B cell (primary cell): ENCODE results near the gene FNDC10. TPM values are rescaled to one million over a fixed set of nuclear protein-coding genes. Genes with fewer than 3 reads are reported as not detected.
"Not testable (repeated sequence)": the region's sequence is repeated elsewhere in the genome, so short reads cannot be mapped to it uniquely, and the experiment has no call there.

Source experiments
- ATAC-seq: fragments of 200-7000 bp; cut with Tn5 transposase; one replicate; pipeline ENCODE4 v1.10.0; 2021; ENCODE audit warnings: low read depth, mild to moderate bottlenecking, moderate number of reproducible peaks, moderate library complexity
- CTCF ChIA-PET: fragments of 350-600 bp; sonication (Branson Sonifier 250); formaldehyde crosslinking; loops from one replicate; lab custom pipeline; 2021; ENCODE audit warnings: antibody characterized with exemption, inconsistent platforms; lab: Charles Lee
- POLR2A ChIA-PET: fragments of 350-600 bp; sonication (Branson Sonifier 250); formaldehyde crosslinking; loops from one replicate; lab custom pipeline; 2021; ENCODE audit warnings: antibody characterized with exemption; lab: Charles Lee
- DNase-seq: peaks from one replicate; pipeline ENCODE4 v3.0.0; 2013
- H2AFZ ChIP-seq: 2 replicates; pipeline ENCODE4 v1.6.1; 2012; ENCODE audit warnings: mild to moderate bottlenecking, low read depth, low read length; ENCODE audit not compliant: insufficient read depth, poor library complexity, severe bottlenecking
- H3K27ac ChIP-seq, 2 donors: 1 replicate in 1 of 2; 2 replicates in 1 of 2; pipeline ENCODE4 v1.5.1; 2012 to 2013; ENCODE audit warnings: low read length in 2 of 2, mild to moderate bottlenecking in 2 of 2, moderate library complexity in 1 of 2
- H3K27me3 ChIP-seq, 4 experiments: fragments of 200-600 bp in 1 of 4; sonication (generic) in 1 of 4; replicated peaks in 1 of 4; 1 replicate in 2 of 4; 2 replicates in 2 of 4; pipeline versions ENCODE4 v1.6.1 to v1.7.0; 2013 to 2016; ENCODE audit warnings: low read length in 3 of 4, mild to moderate bottlenecking in 2 of 4, mixed read lengths in 1 of 4, moderate library complexity in 1 of 4; ENCODE audit not compliant: insufficient read depth in 4 of 4, control insufficient read depth in 3 of 4; ENCODE audit errors: control extremely low read depth in 1 of 4
- H3K36me3 ChIP-seq, 2 experiments: replicated peaks in 1 of 2; 1 replicate in 1 of 2; 2 replicates in 1 of 2; pipeline versions ENCODE4 v1.6.1 to v1.7.1; 2013; ENCODE audit warnings: low read length in 1 of 2; ENCODE audit not compliant: insufficient read depth in 2 of 2, control insufficient read depth in 1 of 2; ENCODE audit errors: control extremely low read depth in 1 of 2, extremely low read depth in 1 of 2
- H3K4me1 ChIP-seq, 2 donors: fragments of 200-600 bp in 1 of 2; sonication (generic) in 1 of 2; 1 replicate in 1 of 2; 2 replicates in 1 of 2; pipeline versions ENCODE4 v1.5.1 to v1.6.1; 2013 to 2017; ENCODE audit warnings: low read length in 2 of 2; ENCODE audit not compliant: control insufficient read depth in 2 of 2, insufficient read depth in 2 of 2
- H3K4me2 ChIP-seq: replicated peaks from 2 replicates; pipeline ENCODE3; 2012; ENCODE audit warnings: mild to moderate bottlenecking, low read depth, low read length; ENCODE audit not compliant: poor library complexity, severe bottlenecking
- H3K4me3 ChIP-seq, 5 experiments: fragments of 200-600 bp in 1 of 5; sonication (generic) in 1 of 5; 1 replicate in 3 of 5; 2 replicates in 2 of 5; pipeline versions ENCODE4 v1.5.1 to v1.7.0; 2011 to 2016; ENCODE audit warnings: low read length in 4 of 5, mild to moderate bottlenecking in 4 of 5, low read depth in 2 of 5, control low read depth in 1 of 5, moderate library complexity in 1 of 5; ENCODE audit not compliant: insufficient read depth in 1 of 5; ENCODE audit errors: control extremely low read depth in 1 of 5, extremely low read depth in 1 of 5
- H3K79me2 ChIP-seq: fragments of 200-600 bp; sonication (generic); one replicate; pipeline ENCODE4 v1.6.0; 2016; ENCODE audit warnings: low read length; ENCODE audit not compliant: control insufficient read depth, insufficient read depth
- H3K9ac ChIP-seq: fragments of 200-600 bp; sonication (generic); 2 replicates; pipeline ENCODE4 v1.6.1; 2017; ENCODE audit warnings: mild to moderate bottlenecking, low read length, moderate library complexity
- H3K9me3 ChIP-seq, 3 donors: one replicate each; pipeline versions ENCODE4 v1.6.1 to v1.7.1; 2013; ENCODE audit warnings: low read length in 2 of 3; ENCODE audit not compliant: control insufficient read depth in 2 of 3, insufficient read depth in 1 of 3; ENCODE audit errors: control extremely low read depth in 1 of 3
- H4K20me1 ChIP-seq: 2 replicates; pipeline ENCODE4 v1.6.0; 2012; ENCODE audit warnings: mild to moderate bottlenecking, low read length; ENCODE audit not compliant: insufficient read depth, control insufficient read depth, poor library complexity, severe bottlenecking
- H3K27ac Mint-ChIP-seq: one replicate; pipeline ENCODE4 v1.8.0; 2021; ENCODE audit warnings: mixed read lengths
- H3K27me3 Mint-ChIP-seq: one replicate; pipeline ENCODE4 v1.8.0; 2021; ENCODE audit warnings: mixed read lengths
- H3K4me1 Mint-ChIP-seq: one replicate; pipeline ENCODE4 v1.8.0; 2021; ENCODE audit warnings: mixed read lengths
- H3K4me3 Mint-ChIP-seq: one replicate; pipeline ENCODE4 v1.8.0; 2021; ENCODE audit warnings: mixed read lengths
- H3K9me3 Mint-ChIP-seq: one replicate; pipeline ENCODE4 v1.8.0; 2022; ENCODE audit warnings: mixed read lengths; ENCODE audit not compliant: insufficient read depth
- WGBS: methylation state at CpG from one replicate; pipeline ENCODE4 v1.1.5; 2013; ENCODE audit warnings: missing lambda C conversion rate; ENCODE audit not compliant: insufficient coverage; 5-methylcytosine and 5-hydroxymethylcytosine counted together
- intact Hi-C: fragments of 100-400 bp; cut with micrococcal nuclease; formaldehyde crosslinking; loops from one replicate; pipeline ENCODE4 v1.10.0; 2022
- polyA plus RNA-seq: library from polyadenylated mRNA; depleted of rRNA; stranded (reverse); fragments of >200 nt; gene quantifications from 2 replicates; pipeline ENCODE4 v1.2.3, GENCODE V29; 2012
- total RNA-seq, 2 donors: library from RNA; stranded (reverse); fragments of 120-200 nt in 1 of 2; gene quantifications; 1 replicate in 1 of 2; 2 replicates in 1 of 2; pipeline versions ENCODE4 v1.2.3 to v1.2.4, GENCODE V29; 2013 to 2022

The FNDC10 gene
- total and polyA plus RNA-seq, 2 donors (not counting 1 experiment from before 2014, with no cell fraction given), result 1.4 TPM

DNA sequence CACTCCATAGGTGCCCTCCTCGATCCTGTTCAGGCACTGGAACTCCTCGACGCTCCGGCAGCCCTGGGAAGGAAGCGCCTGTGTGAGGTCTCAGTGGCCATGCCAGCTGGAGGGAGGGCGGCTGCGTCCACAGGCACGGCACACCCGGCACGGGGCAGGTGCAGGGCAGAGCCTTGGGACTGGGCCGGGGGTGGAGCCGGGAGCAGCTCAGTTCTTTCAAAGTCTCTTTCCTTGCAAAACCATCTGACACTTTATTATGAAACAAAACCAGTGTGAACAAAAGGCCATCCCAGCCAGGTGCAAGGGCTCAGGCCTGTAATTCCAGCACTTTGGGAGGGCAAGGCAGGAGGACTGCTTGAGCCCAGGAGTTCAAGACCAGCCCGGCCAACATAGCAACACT is 38.6 kb upstream of the FNDC10 start:
- H3K9me3 Mint-ChIP-seq, H3K9ac ChIP-seq, POLR2A ChIA-PET, H3K36me3 ChIP-seq, DNase-seq, H3K4me1 Mint-ChIP-seq, H3K4me2 ChIP-seq, H3K4me3 Mint-ChIP-seq, H4K20me1 ChIP-seq, H2AFZ ChIP-seq, CTCF ChIA-PET, H3K27me3 ChIP-seq, H3K27ac Mint-ChIP-seq, H3K9me3 ChIP-seq, H3K79me2 ChIP-seq, H3K4me3 ChIP-seq, H3K27me3 Mint-ChIP-seq, intact Hi-C loops, H3K27ac ChIP-seq, H3K4me1 ChIP-seq, ATAC-seq: not testable (repeated sequence)
- no CpG with 5 or more reads among the region's 13 CpGs for WGBS

GRCh38 chr1:1637479-1637875 is 37.5 kb upstream of the FNDC10 start:
- H3K79me2 ChIP-seq, POLR2A ChIA-PET, CTCF ChIA-PET, H3K27me3 ChIP-seq, H3K4me1 ChIP-seq, H3K9me3 ChIP-seq, H3K4me1 Mint-ChIP-seq, H3K9me3 Mint-ChIP-seq, H3K9ac ChIP-seq, intact Hi-C loops, H3K27ac Mint-ChIP-seq, H3K36me3 ChIP-seq, H3K4me3 Mint-ChIP-seq, H4K20me1 ChIP-seq, DNase-seq, H3K27me3 Mint-ChIP-seq, H3K27ac ChIP-seq, H3K4me2 ChIP-seq, ATAC-seq, H2AFZ ChIP-seq, H3K4me3 ChIP-seq: not testable (repeated sequence)
- 100% methylated on average over 4 of the region's 14 CpGs for WGBS

DNA sequence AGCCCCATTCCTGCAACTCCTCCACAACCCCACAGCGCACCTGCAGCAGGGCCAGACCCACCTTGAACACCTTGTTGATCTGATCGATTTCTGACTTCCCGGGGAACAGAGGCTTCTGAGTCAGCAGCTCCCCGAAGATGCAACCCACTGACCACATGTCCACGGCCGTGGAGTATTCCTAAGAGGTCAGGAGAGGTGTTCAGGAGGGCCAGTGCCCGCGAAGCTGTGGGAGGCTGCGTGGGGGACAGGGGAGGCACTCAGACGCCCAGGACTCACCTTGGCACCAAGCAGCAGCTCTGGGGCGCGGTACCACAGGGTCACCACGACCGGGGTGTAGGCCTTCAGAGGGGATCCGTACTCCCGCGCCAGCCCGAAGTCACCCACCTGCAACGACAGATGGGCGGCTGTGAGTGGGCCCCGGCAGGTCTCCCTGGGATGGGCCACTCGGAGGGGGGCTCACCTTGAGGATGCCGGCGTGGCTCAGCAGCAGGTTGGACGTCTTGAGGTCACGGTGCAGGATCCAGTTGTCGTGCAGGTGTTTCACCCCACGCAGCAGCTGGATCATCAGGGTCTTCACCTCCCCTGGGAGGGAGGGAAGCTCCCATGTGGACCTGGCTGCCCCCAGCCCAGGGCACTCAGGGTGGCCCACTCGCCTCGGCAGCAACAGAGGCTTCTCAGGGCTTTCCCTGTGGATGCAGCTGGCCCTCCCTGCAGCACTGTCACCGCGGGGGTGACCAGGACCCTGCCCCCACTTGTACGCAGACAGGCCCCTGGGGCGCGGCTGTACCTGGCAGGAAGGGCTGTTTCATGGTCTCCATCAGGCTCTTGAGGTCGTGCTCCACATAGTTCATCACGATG is 36.9 kb upstream of the FNDC10 start:
- H3K4me3 ChIP-seq, H3K36me3 ChIP-seq, H3K4me3 Mint-ChIP-seq, H3K9me3 ChIP-seq, POLR2A ChIA-PET, H3K27ac ChIP-seq, H4K20me1 ChIP-seq, H2AFZ ChIP-seq, H3K4me1 ChIP-seq, H3K4me2 ChIP-seq, DNase-seq, intact Hi-C loops, H3K4me1 Mint-ChIP-seq, H3K27me3 ChIP-seq, H3K9ac ChIP-seq, H3K9me3 Mint-ChIP-seq, ATAC-seq, H3K27ac Mint-ChIP-seq, H3K79me2 ChIP-seq, H3K27me3 Mint-ChIP-seq, CTCF ChIA-PET: not testable (repeated sequence)
- 95% methylated on average over 35 of the region's 37 CpGs for WGBS

DNA sequence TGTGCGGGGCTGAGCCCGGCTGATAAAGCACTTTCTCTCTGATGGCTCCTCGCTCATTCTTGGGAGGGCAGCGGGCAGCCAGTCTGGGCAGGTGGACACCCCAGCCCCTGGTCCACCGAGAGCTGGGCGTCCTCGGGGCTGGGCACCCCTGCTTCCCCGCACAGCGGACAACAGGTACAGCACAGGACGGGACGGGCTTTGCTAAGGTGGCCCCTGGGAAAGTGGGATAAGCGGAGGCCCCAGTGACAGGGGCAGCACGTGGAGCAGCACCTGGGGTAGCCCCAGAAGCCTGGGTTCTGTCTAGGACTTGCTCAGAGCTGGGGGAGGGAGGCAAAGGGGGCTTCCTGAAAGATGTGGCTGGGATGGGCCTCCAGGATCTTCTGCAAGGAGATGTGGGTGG is 34.7 kb upstream of the FNDC10 start:
- not testable (repeated sequence) for H3K9ac ChIP-seq

More for the DNA sequence above, 34.7 kb upstream of the FNDC10 start:
- H3K27me3 Mint-ChIP-seq, H3K9me3 Mint-ChIP-seq, H3K9me3 ChIP-seq, H2AFZ ChIP-seq, H3K79me2 ChIP-seq, H3K4me1 Mint-ChIP-seq, ATAC-seq, H3K36me3 ChIP-seq, H3K27ac Mint-ChIP-seq, POLR2A ChIA-PET, DNase-seq, H3K4me3 ChIP-seq, H3K4me2 ChIP-seq, H4K20me1 ChIP-seq, H3K27ac ChIP-seq, CTCF ChIA-PET, H3K4me3 Mint-ChIP-seq, intact Hi-C loops: not testable (repeated sequence)
- H3K27me3 ChIP-seq, result peaks cover 0 to 13% (median 4%) of the 10 kb centered on the region in 4 experiments
- WGBS, result 98% methylated on average over 7 of the region's 13 CpGs
- H3K4me1 ChIP-seq, result peaks cover 13 to 15% of the 10 kb centered on the region in 2 donors
